Endothelial cell of umbilical vein (primary cell): ENCODE data around the gene NPB.

ENCODE experiments used
- POLR2A ChIP-seq: IDR thresholded peaks from 2 replicates; pipeline ENCODE4 v1.6.1; 2012; ENCODE audit warnings: low read depth, mild to moderate bottlenecking, control low read depth, low read length
- TF ChIP-seq, protein P1 (sequence below), 2 donors: IDR thresholded peaks; 1 replicate in 1 of 2; 2 replicates in 1 of 2; pipeline ENCODE4 v1.5.1; 2011; ENCODE audit warnings: low read length in 2 of 2, mild to moderate bottlenecking in 2 of 2, moderate library complexity in 2 of 2, control low read depth in 1 of 2, inconsistent platforms in 1 of 2, low read depth in 1 of 2; ENCODE audit not compliant: insufficient read depth in 1 of 2; ENCODE audit errors: extremely low read depth in 1 of 2

DNA sequence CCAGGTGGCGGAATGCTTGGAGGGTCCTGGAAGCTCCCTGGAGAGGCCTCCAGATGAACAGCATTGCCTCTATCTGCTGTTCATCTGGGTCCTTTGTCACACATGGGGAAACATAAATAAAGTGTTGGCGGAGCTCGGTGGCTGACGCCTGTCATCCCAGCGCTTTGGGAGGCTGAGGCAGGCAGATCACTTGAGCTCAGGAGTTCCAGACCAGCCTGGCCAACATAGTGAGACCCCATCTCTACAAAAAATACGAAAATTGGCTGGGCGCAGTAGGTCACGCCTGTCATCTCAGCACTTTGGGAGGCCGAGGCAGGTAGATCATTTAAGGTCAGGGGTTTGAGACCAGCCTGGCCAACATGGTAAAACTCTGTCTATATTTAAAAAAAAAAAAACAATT, 42.8 kb downstream of the NPB start:
- TF ChIP-seq, protein P1, sequence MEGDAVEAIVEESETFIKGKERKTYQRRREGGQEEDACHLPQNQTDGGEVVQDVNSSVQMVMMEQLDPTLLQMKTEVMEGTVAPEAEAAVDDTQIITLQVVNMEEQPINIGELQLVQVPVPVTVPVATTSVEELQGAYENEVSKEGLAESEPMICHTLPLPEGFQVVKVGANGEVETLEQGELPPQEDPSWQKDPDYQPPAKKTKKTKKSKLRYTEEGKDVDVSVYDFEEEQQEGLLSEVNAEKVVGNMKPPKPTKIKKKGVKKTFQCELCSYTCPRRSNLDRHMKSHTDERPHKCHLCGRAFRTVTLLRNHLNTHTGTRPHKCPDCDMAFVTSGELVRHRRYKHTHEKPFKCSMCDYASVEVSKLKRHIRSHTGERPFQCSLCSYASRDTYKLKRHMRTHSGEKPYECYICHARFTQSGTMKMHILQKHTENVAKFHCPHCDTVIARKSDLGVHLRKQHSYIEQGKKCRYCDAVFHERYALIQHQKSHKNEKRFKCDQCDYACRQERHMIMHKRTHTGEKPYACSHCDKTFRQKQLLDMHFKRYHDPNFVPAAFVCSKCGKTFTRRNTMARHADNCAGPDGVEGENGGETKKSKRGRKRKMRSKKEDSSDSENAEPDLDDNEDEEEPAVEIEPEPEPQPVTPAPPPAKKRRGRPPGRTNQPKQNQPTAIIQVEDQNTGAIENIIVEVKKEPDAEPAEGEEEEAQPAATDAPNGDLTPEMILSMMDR (IDR thresholded peaks at IDR 0.05; ENCODE audit: extremely low read depth in 1 of 2, insufficient read depth in 1 of 2, low read depth in 1 of 2, low read length in 2 of 2), result no peak
- TF ChIP-seq POLR2A, result no peak
